Colon (tissue), 2 donors: ENCODE results near the gene RIMS3.
"Not testable (repeated sequence)": the region's sequence is repeated elsewhere in the genome, so short reads cannot be mapped to it uniquely, and the experiment has no call there.

Experiments used
- FAIRE-seq: peaks from 2 replicates; lab custom pipeline; 2012; peaks lifted over from hg19 to GRCh38; lab: Jason Lieb, UNC
- donor health status: control.
- donor health status: control.

RIMS3 gene

GRCh38 chr1:40665335-40666171 is at the start of gene RIMS3:
TSS of gene RIMS3 (minus strand) at chr1:40665682. CDS start at chr1:40641925, 23,757 bp downstream.
- no peak for FAIRE-seq

GRCh38 chr1:40712997-40713396 is 47.5 kb upstream of the RIMS3 start:
- no peak for FAIRE-seq

GRCh38 chr1:40712405-40712944 is 47.0 kb upstream of the RIMS3 start:
- FAIRE-seq, result no peak

- no peak for FAIRE-seq
Observed at GRCh38 chr1:40711465-40712404, 46.3 kb upstream of the RIMS3 start.

DNA sequence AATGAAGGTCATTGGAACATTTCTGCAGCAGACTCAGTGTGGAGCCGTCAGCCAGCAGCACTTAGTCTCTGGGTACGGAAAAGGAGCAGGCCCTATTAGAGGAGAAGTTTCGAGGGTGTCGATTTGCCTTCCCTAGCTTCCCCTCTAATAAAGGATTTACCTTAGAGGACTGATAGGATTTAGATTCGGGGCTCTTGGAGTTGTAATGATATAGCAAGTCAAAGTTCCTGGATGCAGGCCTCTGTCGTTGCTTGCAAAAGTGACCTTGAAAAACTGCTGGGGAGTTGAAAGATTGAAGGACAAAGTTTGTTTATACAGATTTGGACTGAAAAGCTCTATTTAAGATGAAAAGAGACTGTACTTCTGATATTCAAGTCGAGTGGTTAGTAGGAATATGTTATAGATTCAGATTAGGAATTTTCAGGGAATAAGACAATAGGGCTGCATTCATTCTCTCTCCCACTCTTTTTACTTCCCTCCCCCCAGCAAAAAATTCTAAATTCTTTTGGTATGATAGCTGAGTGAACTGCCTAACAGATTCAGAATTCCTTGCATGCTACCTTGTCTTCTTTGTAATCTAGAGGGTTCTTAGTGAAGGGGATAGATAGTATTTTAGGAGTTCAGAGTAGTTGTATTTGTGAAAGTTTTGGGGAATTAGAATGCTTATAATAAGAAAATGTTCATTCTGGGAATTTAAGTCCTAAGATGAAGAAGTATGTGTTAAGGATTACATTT is 45.3 kb upstream of the RIMS3 start:
- no peak for FAIRE-seq

DNA sequence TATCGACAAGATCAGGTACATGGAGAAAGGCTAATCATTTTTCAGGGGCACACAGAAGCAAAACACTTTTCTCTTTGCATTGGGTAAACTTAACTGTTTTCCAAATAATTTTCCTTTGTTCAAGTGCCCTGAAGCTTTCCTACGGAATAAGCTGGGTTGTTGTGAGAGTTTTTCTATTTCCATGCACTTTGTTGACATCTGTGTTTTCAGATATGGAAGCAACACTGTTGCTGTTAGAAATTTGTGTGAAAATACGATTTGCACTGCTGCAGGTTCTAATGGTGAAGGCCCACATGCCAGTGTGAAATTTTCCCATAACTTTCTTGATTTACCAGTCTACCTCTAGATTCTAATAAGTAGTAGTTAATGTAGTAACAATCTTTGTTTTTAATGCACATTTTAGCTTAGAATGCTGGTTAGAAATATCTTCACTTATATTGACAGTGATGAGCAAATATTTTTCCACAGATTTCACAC is 44.4 kb upstream of the RIMS3 start:
- no peak for FAIRE-seq

GRCh38 chr1:40709100-40709801 is 43.8 kb upstream of the RIMS3 start:
- peak; percentile 10 for FAIRE-seq

DNA sequence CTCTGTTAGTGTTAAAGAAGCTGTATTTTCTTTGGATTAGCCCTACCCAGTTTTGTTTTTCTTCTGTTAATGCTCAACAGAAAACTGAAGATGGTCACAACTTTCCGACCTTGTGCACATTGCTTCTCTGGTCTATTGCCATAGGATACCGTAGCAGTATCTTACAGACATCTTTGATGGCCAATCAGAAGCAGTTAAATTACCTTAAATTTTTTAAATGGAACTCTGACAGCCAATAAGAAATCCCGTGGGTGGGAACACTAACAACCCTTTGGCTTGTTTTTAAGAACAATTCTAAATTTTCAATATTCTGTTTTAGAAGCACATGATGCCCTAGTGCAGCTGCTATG is 43.2 kb upstream of the RIMS3 start:
- FAIRE-seq, result no peak

- FAIRE-seq, result no peak
Observed at GRCh38 chr1:40706626-40707025, 41.1 kb upstream of the RIMS3 start.

DNA sequence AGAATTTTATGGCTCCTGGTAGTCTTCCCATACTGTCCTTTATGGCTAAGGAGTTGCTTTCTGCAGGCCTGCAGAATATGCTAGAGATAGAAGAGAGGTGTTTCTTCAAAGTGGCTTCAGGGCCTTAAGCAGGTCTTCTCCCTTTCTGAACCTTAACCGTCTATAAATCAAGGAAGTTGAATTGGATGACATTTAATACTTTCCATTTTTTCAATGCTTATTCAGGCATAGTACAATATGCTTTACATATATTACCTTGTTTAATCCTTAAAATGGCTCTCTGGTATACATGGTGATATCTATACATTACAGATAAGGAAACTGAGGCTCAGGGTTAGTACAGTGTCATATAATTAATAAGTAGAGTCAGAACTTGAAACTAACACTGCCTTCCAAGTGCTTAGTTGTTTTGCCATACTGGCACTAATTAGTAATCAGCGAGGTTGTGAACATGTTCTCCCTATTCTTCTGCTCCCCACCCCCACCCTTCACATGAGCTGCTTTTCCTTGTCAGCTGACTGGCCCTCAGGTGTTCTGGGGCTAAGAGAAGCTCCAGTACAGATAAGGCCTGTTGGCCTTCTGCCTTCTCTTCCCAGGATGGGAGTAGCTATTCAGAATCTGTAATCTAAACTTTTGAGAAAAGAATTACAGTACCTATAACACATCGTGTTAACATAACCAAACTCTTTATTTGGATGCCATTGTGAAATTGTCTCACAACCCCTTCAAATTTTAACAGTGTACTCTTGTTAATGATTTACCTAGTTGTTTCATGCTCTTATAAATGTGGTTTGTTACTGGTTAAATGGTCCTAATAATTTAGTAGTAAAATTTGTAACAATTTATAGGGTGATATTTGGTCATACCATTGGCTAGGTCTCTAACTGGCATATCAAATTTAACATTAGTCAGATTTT is 39.6 kb upstream of the RIMS3 start:
- FAIRE-seq, result no peak

- FAIRE-seq, result no peak
Observed at GRCh38 chr1:40703316-40703715, 37.8 kb upstream of the RIMS3 start.

DNA sequence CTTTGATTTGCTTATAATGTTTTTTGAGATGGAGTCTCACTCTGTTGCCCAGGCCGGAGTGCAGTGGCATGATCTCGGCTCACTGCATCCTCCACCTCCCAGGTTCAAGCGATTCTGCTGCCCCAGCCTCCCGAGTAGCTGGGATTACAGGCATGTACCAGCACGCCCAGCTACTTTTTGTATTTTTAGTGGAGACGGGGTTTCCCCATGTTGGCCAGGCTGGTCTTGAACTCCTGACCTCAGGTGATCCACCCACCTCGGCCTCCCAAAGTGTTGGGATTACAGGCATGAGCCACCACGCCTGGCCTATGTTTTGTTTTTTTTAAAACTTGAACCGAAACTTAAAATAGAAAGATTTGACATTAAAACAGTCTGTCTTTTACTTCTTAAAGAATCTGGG is 37.3 kb upstream of the RIMS3 start:
- not testable (repeated sequence) for FAIRE-seq

DNA sequence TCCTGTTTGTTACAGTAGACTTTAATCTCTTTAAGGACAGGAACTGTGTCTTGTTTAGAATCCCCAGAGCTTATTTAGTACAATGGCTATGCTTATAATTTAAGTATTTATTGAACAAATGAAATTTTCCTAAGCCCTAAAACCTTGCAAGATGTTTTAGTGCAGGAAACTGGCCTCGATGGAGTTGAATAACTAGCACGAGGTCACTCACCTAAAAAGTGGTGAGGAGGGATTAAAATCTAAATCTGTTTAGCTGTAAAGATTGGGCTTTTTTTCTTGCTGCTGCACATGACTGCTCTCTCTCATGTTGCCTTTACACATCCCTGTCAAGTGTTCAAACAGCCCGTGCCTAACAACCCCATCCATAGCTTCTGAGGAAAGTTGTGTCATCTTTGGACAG is 36.2 kb upstream of the RIMS3 start:
- FAIRE-seq, result no peak

DNA sequence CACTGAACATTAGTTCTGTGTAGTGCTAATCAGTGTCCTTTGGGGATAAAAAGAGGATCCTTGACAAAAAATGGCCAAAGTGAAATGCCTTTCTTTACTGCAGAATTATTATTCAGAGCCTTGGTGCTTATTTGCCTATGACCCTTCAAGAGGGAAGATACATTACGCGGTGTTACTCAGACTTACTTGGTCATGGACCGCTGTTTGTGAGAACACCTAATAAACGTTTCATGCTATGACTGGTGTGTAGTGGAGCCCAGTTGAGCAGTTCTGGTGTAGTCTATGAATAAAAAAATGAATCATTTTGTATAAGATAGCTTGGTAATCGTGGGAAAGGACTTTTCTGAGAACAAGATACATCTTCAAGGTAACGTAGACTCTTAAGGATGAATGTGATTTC is 34.3 kb upstream of the RIMS3 start:
- FAIRE-seq, result no peak

DNA sequence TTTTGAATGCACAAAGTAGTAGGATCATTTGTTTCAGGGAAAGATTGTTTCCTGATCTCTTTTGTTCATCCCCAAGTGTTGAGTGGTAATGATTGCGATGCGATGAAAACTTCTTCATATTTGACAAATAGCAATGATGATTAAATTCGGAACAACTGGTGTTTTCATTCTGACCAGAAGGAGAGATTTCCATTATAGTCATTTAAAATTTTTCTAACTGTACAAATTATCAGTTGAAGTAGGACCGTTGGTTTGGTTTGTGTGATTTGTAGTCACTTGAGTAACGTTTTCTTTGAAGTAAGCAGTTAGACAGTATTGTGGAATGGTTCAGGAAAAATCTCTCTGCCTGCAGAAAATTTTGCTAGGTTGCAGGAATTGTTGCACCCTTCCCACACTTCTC is 32.0 kb upstream of the RIMS3 start:
- no peak for FAIRE-seq

DNA sequence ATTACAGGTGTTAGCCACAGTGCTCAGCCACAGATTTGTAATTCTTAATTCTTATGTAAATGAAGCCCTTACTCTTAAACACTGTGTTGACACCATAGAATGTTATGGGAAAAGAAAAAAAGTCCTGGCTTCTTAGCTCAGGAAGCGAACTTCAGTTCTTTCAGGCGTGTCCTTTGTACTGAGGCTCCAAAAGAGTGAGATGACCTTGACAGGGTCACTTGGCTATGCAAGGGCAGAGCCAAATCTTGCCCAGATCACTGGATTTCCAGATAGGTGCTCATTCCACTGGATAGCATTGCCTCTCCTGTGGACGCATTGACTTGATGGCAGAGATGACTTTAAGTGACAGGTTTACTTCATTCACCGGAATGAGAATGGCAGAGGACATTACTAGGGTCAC is 30.8 kb upstream of the RIMS3 start:
- no peak for FAIRE-seq

- no peak for FAIRE-seq
Observed at GRCh38 chr1:40694353-40694874, 28.9 kb upstream of the RIMS3 start.

GRCh38 chr1:40693425-40693824 is 27.9 kb upstream of the RIMS3 start:
- no peak for FAIRE-seq

DNA sequence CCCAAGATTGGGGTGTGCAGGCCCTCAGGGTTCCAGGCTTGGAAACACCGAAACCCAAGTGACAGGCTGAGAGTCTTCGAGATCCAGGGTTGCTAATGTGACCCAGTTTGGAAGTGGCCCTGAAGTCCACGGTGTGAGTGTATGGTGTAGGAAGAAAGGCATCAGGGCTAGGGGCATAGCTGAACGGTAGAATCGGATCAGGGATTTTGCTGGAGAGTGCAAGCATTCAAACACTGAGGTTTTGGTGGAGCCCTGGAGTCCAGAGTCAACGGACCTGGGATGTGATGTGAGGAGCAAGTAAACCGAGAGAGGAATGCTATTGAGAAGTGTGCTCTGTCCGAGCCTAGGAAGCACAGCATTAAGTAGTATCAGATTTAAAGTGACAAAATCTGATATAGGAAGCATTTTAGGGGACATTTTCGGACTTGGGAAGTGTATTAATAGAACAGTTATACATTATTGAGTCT is 27.0 kb upstream of the RIMS3 start:
- FAIRE-seq, result no peak
